ENCODE data around the gene CTTNBP2.

GRCh38 chr7:117706210-117706609 is 167.0 kb downstream of the CTTNBP2 start:
- TF ChIP-seq CTCF (IDR thresholded peaks at IDR 0.05 in 8 of 11, conservative IDR thresholded peaks at IDR 0.05 in 3 of 11) (no peak), POLR2A (IDR thresholded peaks at IDR 0.05) (no peak)

Data from spleen (tissue), 7 donors.